ENCODE data around the gene BCO2.
A peak's percentile ranks its signal among the peaks of the same experiment; 100 is the strongest.
"Not testable (repeated sequence)": the region's sequence is repeated elsewhere in the genome, so short reads cannot be mapped to it uniquely, and the experiment has no call there.

The BCO2 gene, protein sequence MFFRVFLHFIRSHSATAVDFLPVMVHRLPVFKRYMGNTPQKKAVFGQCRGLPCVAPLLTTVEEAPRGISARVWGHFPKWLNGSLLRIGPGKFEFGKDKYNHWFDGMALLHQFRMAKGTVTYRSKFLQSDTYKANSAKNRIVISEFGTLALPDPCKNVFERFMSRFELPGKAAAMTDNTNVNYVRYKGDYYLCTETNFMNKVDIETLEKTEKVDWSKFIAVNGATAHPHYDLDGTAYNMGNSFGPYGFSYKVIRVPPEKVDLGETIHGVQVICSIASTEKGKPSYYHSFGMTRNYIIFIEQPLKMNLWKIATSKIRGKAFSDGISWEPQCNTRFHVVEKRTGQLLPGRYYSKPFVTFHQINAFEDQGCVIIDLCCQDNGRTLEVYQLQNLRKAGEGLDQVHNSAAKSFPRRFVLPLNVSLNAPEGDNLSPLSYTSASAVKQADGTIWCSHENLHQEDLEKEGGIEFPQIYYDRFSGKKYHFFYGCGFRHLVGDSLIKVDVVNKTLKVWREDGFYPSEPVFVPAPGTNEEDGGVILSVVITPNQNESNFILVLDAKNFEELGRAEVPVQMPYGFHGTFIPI

DNA sequence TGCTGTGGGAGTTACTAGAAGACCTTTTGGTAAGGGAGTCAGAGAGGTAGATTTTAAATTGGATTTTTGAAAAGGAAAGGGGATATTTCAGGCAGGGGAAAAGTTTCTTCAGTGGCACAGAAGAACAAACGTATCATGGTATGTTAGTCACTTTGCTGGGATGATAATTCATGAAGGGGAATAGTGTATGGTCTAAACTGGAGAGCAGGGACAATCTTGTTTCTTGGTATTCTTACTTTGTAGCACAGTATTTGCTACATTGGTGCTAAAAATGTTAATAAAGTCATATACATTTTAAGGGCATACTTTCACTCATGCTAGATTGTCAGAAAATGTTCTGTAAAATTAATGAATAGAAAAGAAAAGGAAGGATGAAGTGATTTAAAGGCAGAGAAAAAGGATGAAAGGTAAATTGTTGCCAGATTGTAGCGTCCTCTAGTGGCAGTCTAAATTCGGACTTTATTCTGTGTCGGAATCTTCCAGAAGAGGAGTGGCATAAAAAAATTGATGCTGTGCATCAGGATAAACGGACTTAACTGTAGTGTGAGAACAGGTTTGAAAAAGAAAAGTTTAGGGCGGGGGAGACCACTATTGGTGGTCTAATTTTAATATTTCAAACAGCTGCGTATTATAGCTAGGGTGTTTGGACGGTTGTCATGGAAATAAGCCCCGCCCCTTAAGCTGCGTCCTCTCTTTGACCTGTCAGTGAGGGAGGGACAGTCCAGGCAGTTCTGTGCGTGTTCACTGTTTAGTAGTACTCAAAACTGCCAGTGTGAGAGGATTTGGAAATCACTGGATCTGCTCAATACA lies at the start of gene BCO2:
Gene BCO2 (plus strand): TSS at position 724 of the 810 bp plus-strand sequence. CDS start 90 bp downstream, outside the sequence.
- DNase-seq, result peak in 12 of 14 donors; percentile 26 to 93 (median 57)

GRCh38 chr11:112127056-112127455 lies 48.3 kb upstream of the BCO2 start:
- DNase-seq, result no peak

DNA sequence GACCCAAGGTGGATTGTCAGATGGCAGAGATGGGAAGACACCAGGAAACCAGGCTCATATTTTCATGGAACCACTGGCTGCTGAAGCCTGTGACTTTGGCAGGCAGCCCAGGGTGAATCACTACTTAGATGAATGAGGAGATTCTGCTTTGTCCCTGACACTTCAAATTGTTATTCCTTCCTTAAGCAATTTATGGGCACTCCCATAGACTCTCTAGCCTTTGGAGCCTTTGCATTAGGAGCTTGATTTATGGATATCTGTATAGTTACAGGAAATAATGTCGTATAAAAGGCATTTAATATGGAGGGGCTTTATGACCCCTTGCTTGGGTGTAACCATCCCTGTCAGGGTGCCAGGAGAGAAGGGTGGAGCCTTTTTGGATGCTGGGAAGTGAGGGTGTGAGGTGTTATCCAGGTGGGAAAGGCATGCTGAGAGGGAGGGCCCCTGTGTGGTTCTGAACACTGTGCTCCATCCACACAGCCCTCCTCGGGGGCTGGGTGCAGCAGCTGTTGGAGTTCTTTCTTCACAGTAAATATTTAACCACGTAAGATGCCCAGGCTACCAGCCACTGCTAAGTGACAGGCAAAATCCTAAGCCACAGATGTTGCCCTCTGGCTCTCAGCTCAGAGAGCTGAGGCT lies 46.7 kb upstream of the BCO2 start:
- DNase-seq, result peak in 4 of 14 donors; percentile 5 to 51 (median 24)

DNA sequence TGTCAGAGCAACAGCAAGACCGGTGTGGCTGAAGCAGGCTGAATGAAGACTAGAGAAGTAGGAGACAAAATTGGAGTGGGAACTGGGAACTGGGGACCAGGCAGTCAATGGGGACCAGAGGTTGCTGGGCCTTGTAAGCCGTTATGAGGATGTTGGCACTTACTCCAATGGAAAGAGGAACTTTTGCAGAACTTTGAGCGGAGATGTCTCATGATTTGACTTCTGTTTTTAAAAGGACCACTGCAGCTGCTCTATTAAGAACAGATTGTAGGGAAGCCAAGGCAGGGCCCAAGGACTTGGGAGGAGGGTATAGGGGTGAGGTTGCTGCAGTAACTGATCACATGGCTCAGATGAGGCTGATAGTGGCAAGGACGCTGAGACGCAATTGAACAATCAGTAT lies 45.7 kb upstream of the BCO2 start:
- peak in 5 of 14 donors; percentile 9 to 40 (median 22) for DNase-seq

DNA sequence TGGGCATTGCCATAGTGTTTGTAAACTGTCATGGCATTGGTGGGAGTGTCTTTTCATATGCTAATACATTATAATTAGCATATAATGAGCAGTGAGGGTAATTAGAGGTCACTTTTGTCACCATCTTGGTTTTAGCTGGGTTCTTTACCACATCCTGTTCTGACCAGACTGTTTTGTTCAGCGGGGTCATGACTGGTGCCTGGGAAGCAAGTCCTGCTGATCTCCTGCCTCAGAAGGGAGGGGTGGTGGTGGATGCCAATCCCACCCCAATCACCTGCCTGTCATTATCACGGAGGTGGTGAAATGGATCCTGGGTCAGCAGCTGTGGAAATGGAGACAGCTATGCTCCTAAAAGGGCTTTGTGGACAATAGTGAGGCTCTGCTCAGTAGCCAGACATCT lies 42.6 kb upstream of the BCO2 start:
- no peak for DNase-seq

- DNase-seq, result no peak
Observed at GRCh38 chr11:112134473-112134872, 40.8 kb upstream of the BCO2 start.

DNA sequence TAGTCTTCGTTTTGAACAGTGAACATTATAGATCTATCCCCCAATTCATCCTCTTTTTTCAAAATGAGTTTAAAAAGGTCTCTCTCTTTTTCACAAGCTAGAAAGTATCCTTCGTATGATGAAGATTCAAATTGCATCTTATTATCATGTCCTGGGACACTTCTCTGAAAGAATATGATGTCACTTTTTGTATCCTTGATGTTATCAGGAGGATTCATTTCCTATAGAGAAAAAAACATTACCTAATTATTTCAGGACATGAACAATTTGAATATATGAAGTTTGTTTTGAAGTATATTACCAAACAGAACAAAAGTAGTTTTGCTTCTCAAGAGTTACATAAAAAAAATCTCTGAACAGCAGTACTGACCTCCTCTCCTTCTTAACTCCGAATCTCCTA lies 31.7 kb upstream of the BCO2 start:
- no peak for DNase-seq

GRCh38 chr11:112150517-112150916 lies 24.8 kb upstream of the BCO2 start:
- peak in 3 of 14 donors; percentile 10 to 30 (median 12) for DNase-seq

- no peak for DNase-seq
Observed at GRCh38 chr11:112156153-112156955, 19.0 kb upstream of the BCO2 start.

GRCh38 chr11:112156956-112157766 lies 18.2 kb upstream of the BCO2 start:
- DNase-seq, result no peak

DNA sequence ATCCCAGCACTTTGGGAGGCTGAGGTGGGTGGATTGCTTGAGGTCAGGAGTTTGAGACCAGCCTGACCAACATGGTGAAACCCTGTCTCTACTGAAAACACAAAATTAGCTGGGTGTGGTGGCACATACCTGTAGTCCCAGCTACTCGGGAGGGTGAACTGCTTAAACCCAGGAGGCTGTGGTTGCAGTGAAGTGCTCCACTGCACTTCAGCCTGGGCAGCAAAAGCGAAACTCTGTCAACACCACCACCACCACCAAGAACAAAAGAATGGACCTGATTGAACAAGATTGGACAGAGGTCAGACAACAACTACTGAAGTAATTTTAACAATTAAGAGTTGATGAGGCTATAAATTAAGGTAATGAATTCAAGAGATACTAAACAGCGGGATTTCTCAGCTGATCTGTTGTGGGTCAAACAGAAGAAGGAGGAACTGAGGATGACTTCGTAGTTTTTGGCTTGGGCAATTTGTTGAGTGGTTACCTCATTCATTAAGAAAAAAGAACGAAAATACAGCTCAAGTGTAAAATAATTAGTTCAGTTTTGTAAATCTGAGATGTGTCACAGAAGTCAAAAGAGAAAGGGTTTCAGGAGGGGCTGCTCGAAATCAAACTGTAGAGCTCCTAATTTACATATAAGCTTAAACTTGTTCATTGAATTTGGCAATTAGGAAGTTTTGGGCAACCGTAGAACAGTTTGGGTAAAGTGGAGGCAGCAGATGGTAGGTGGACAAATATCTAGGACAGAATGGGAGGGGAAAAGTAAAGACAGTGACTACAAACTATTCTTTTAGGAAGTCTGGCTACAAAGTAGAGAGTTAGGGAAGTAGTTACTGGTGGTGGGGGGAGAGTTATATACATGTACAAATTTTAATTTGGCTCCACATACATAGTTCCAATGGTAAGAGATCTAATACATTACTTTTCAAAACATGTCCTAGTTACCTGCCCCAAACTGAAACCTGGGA lies 15.9 kb upstream of the BCO2 start:
- DNase-seq, result no peak

DNA sequence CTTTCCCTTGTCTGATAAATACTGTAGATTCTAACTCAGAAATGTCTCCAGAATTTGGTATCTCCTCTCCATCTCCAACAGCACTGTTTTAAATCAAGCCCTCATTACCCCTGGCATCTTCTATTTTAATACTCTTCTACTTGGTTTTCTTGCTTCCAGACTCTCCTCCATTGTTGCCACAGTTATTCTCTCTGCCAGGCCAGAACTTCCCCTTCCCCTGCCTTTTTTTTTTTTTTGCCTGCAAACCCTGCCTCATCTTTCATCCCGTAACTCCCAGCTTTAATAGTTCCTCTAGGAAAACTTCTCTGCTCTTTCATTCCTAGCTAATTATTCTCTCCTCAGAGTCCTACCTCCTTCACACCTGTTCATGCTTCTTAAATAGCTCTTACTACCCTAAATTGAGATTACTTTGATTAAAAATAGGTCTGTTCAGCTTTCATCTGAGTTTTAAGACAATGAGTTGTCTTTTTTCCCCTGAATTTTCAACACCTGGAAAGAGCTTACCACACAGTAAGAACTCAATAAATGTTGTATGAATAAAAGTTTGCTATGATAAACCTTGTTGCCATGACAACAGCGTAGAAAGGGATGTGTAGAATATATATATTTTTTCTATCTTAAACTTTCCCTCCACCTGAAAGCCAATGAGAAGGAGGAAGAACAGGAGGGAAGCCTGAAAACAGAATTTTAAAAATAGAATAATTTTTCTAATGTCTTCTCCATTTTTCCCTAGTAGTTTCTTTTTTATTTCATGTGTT lies 15.0 kb upstream of the BCO2 start:
- no peak for DNase-seq

DNA sequence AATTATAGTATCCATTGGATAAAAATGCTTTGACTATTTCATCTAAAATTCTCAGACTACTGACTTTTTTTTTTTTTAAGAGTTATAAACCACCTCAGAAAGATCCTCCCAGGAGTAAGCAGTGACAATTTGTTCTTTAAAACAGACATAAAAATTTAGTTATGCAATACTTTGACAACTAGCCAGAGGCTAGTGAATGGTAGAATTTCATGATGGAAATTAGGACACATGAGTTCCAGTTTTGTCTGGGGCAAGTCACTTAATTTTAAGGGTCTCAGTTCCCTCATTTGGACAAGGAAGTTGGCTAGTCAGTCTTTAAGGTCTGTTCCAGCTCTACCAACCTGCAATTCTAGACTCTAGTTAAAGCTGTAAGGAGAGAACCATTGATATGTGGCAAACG lies 14.3 kb upstream of the BCO2 start:
- DNase-seq, result no peak

DNA sequence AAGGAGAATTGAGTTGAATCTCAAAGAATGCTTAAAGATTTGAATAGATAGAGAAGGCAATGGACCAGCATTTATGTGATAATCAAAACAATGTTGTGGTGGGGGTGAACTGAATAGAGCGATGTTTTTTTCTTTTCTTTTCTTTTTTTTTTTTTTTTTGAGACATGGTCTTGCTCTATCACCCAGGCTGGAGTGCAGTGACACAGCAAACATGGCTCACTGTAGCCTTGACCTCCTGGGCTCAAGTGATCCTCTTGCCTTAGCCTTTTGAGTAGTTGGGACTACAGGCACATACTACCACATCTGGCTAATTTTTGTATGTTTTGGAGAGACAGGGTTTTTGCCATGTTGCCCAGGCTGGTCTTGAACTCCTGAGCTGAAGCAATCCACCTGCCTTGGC lies 13.1 kb upstream of the BCO2 start:
- DNase-seq, result not testable (repeated sequence)

GRCh38 chr11:112162761-112163546 lies 12.4 kb upstream of the BCO2 start:
- DNase-seq, result no peak

GRCh38 chr11:112163875-112164685 lies 11.2 kb upstream of the BCO2 start, which contains the start of gene IL18:
IL18 (minus strand) TSS chr11:112164094; CDS start chr11:112155053, 9,041 bp downstream.
- peak in 4 of 14 donors; percentile 11 to 23 (median 18) for DNase-seq

DNA sequence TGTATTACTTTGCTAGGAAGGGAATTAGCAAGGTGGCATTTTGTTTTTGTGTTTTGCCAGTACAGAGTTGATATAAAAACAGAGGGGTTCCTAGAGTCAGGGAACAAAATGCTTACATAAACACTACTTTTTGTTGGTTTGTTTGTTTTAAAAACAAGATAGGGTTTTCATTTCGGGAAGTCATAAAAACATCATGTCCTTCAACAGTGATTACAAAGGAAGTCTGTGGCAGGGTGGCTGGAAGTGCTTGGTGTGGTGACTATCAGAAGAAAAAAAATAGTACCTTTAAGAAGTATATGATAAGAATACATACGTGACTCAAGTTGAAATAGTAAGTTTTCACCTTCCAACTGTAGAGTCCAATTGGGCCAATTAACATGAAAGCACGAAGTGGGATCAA lies 10.3 kb upstream of the BCO2 start:
- no peak for DNase-seq
